ENCODE measurements around the gene SLC22A31.

- TF ChIP-seq EZH2 (IDR thresholded peaks at IDR 0.05; ENCODE audit: low read length, missing control alignments) (peak; percentile 88), CTCF (conservative IDR thresholded peaks at IDR 0.05 in 1 of 2, IDR thresholded peaks at IDR 0.05 in 1 of 2; ENCODE audit: low read depth in 1 of 2, low read length in 2 of 2) (no peak)
Observed at GRCh38 chr16:89200124-89200849, at the start of gene SLC22A31.

All from fibroblast of lung (primary cell).